Stimulated activated CD4-positive, alpha-beta T cell treated with anti-CD3 and anti-CD28 coated beads, Interleukin-15, amount 100 ng/mL, for 1 hour (primary cell): ENCODE data around the gene NPC2.
"Not testable (repeated sequence)": the region's sequence is repeated elsewhere in the genome, so short reads cannot be mapped to it uniquely, and the experiment has no call there.

Source experiments
- DNase-seq, 2 donors: peaks; one replicate each; pipeline ENCODE4 v3.0.0-alpha.2; 2020; ENCODE audit warnings: low read depth in 1 of 2, low spot score in 1 of 2

The NPC2 gene

DNA sequence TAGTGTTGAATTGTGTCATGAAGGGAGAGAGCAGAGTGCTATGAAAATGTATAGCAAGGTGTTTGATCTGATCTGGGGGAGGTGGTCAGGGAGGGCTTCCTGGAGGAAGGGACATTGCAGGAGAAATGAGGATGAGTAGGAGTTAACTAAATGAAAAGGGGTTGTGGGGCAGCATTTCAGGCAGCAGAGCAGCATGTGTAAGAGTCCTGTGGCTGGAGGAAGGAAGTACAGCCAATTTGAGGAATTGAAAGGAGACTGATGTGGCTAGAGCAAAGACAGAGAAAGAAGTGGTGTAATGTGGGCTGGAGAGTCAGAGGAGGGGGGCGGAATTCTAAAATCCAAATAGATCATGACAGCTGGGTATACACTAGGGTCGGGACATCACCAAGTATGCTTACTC, 20.5 kb downstream of the NPC2 start:
- no peak for DNase-seq

DNA sequence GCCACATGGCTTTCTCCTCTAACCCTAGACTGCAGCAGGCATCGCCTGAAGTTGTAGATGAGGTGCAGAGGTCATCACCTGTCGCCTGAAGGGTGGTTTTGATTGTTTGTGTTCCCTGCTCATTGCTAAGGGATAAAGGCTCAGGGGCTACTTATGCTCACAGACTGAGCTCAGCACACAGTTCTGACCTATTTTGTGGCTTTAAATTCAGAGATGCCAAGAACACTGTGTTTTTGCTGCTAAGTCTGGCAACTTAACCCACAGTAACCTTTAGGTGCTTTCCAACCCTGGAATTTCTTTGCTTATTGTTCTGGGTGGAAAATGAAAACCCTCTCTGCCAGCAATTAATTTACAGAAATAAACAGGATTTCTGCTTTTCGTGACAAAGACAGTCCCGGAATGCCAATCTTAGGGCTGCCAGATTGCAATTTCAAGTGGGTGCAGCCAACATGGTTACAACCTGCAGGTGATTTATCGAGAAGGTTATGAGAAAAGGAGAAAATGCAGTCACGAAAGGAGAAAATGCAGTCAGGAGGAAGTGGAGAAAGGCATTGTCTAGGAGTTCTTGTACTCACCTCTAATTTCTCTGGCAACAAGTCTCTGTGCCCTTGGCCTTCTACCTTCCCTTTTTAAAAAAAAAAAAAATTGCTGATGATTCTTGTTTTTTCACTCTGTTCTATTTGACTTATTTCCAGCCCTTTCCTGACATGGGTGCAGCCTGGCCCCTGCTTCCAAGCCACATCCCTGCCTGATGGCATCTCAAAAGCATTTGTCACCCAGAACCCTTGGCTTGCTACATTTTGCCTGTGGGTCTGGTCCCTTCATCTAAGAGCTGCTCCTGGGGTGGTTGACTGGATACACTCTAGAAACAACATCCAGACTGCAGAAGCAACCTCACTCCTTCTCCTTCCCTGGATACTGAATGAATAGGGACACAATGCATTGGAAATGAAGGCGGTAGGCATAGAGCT, 23.3 kb downstream of the NPC2 start:
- no peak for DNase-seq

DNA sequence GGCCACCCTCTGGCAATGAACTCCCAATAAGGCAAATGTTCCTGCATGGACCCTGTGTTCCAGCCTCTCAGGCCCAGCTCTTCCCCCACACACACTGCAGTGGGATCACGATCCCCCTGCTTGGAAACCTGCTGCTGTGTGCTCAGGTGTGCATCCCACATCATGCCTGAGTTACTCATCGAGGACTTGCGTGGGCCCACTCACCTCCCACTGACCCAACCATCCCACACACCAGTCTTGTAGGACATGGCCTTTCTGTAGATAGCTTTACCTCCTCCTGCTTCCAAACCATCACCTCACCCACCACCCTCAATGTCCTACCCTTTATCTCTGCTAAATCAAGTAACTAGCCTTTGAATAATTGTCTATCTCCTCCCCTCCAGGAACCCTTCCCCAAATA, 24.6 kb downstream of the NPC2 start:
- DNase-seq = no peak

DNA sequence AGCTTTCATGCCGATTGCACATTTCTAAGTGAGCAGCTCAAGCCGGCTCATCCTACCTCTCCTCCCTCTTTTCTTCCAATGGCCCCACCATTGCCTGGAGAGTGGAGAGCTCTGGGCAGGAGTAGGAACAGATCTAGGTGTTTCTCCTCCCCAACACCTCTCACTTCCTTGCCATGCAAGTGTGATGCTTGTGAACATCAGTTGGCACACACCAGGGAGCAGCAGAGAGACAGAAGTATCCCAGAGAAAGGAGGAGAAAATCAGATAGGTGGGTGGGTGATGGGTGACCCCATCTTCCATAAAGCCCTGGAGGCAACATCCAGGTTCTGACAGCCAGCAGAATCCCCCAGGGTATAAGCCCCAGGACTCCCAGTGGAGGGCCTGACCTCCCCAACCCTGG, 27.8 kb downstream of the NPC2 start:
- DNase-seq = no peak

DNA sequence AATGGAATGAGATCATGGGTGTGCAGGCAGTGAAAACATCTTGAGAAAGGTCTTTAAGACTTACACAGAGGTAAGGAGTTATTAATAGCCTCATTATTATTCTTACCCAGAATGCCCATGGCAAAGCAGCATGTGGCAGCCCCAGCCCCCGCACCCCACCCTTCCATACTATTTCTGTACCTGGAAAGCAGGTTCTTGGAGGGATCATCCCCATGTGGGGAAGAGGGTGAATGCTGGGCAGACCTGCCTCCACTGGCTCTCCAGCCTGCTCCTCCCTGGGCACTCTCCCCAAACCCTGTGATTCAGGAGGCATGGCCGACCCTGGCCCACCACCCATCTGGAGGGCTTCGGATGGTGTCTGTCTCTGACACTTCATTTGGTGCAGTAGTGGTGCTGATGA, 28.3 kb downstream of the NPC2 start:
- no peak for DNase-seq

DNA sequence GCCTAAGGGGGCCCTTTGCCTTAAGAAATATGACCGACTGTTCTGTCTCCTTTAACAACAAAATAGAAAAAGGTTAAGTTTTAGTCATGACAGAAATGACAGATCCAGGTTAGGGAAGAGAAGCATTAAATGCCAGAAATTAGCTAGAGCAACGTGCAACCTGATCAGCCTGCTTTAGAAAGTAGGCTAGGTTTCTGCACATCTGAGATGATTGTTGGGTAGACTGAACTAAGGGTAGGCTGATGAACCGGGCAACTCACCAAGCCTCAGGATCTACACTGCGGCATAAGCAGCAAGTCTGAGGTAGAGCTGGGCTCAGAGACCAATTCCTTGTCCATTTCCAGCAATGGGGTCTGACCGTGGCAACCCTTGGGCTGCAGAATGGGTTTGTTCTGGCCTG, 29.4 kb downstream of the NPC2 start:
- DNase-seq = no peak

DNA sequence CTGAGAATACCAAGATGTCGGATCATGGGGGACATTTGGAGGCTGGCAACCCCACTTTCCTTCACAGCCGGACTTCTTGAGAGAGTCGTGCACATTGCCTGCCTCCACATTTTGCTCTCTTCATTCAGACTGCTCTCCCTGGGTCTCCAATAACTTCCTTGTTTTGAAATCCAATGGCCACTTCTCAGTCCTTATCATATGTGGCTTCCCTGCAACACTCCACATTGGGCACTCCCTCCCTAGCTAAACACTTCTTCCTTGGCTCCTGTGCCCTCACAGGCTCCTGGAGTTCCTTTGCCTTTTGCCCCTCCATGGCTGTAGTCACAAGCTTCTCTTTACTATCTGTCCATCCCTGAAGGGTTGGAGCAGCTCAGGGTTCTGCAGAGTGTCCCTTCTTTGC, 30.1 kb downstream of the NPC2 start:
- DNase-seq = no peak

DNA sequence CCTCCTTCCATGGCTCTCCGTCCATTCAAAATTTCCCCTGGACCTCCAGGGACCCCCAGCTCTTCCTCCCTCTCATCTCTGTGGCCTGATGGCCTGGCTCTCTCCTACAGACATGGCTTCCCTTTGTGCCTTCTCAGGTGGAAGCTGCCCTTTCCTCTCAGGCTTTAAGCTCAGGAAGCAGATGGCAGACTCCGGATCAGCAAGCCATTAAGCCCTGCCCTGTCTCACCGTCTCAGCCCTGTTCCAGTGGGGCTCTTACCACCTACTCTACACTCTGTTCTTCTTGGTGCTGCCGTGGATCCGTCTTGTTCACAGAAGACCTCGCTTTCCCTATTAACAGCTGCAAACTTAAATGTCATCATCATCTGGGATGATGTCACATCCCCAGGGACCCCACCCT, 33.1 kb downstream of the NPC2 start:
- no peak for DNase-seq

DNA sequence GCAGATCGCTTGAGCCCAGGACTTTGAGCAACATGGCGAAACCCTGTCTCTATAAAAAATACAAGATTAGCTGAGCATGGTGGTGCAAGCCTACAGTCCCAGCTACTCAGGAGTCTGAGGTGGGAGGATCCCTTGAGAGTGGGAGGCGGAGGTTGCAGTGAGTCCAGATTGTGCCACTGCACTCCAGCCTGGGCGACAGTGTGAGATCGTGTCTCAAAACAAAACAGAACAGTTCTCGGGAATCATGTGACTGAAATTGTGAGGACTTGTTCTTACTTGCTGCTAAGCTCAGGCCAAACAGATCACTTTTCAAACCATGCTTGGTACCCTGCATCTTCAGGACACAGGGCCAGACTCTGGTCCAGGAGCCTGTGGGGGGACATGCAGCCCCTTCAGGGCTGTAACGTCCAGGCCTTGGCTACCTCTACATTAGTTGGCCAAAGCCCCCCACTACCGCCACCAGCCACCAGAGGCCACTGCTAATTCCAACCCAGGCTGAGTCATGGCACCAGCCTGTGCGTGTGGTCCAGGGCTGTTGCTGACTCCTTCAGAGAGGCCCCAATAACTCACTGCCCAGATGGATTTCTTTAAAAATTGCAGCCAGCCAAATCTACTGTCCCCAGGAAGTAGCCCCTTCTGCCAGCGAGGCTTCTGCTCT, 33.7 kb downstream of the NPC2 start:
- DNase-seq = no peak

DNA sequence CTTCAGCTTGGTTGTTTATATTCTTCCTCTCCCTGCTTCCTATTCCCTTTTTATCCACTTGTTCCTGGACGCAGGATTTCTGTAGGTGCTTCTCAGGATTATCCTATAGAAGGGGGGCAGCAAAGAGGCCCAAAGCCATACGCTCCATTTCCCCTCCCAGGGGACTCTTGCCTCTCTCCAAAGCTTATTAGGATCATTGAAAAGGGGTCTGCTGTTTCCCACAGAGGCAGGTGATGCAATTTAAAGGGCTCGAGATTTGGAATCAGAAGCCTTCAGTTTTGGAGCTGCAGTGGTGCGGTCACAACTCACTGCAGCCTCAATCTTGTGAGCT, 35.6 kb downstream of the NPC2 start:
- no peak for DNase-seq

DNA sequence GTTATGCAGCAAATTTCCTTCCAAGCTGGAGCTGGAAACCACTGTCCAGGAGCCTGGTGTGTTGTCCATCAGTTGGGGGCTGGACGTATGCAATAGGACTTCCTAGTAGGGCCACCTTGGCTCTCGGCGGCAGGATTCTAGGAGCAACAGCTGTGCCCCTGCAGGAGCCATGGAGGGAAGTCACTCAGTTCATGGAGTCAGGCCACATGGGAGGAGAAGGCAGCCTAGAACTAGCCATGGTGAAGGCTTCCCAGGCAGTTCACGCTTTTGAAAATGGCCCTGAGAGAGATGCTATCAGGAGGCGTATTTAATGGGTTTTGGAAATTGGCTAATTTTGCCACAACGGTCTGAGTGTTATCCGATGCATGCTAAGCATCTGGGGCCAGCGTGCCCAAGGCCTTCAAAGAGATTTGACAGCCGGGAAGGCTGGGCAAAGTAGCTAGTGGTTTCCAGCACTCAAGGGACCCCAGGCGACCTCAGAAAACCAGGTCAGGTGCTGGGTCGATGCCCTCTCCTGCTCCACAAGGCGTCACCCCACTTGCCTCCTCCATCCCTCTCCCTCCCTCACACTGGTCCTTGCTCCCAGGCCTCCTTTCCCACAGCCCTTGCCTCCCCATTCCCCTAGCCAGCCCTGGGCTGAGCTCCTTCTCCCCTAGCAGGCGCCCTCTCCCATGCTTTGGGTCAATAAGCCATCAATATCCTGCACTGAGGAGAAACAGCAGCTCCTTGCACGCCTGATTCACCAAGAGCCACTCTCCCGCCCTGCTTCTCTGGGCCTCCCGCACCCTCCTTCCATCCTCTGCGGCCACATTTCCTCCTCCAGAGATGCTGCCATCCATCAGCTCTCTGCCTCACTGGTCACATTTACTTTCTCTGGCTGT, 36.2 kb downstream of the NPC2 start:
- no peak for DNase-seq

DNA sequence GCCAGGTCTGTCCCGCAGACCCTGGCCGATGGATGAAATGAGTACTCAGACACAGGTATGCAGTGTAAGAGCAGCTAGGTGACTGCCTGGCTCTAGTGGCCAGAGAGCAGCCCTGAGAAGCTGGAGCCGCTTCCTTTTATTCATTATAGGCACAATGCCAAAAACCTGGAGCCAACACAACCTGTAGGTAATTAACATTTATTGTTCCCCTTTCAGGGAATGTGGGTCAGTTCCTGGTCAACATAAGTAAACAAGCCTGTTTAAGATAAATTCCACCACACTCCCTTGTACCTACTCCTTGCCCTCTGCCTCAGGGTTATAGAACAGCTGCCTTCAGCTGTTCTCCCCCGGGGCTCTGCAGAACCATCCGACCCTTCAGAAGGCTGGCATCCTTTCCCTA, 38.7 kb downstream of the NPC2 start:
- DNase-seq = not testable (repeated sequence)

DNA sequence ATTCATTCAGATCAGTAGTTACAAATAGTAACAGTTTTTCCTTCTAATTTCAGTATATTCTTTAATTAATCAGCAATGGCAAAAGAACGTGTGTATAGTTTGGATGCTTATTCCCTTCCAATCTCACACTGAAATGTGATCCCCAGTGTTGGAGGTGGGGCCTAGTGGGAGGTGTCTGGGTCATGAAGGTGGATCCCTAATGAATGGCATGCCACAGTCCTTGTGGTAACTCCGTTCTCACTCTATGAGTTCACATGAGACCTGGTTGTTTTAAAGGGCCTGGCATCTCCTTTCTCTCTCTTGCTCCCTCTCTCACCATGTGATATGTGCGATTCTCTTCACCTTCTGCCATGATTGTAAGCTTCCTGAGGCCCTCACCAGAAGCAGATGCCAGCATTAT, 48.2 kb downstream of the NPC2 start:
- no peak for DNase-seq

DNA sequence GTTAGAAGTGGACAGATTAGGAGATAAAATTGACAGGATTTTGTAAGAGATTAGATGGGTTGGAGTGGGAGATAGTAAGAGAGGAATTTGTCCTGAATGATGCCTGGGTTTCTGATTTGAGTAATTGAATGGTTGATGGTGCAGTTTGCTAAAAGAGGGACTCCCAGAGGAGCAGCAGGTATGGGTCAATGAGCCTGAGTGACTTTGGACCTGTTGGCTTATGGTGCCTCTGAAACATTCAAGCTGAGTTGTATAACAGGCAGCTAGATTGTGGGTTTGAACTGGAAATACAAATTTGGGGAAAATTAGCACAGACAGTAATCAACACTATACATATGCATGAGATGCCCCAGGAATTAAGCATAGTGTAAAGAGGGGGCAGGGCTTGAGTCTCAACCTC, 50.3 kb downstream of the NPC2 start:
- DNase-seq = no peak

DNA sequence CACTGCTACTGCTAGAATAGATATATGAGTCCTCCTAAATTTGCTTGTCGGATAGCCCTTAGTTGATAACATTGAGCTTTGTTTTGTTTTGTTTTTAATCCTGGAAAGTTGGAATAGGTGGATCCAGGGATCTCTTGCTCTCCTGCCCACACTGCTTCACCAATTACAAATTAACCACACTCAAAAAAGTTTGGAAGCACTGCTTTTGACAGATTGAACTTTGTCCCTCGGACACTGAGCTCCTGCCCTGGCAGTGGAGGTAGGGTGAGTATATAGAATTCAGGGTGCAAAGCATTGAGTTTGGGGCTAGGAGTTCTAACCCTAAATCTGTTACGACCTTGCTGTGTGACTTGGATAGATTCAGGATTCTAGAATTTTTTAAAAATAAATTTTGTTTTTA, 52.0 kb downstream of the NPC2 start:
- no peak for DNase-seq

DNA sequence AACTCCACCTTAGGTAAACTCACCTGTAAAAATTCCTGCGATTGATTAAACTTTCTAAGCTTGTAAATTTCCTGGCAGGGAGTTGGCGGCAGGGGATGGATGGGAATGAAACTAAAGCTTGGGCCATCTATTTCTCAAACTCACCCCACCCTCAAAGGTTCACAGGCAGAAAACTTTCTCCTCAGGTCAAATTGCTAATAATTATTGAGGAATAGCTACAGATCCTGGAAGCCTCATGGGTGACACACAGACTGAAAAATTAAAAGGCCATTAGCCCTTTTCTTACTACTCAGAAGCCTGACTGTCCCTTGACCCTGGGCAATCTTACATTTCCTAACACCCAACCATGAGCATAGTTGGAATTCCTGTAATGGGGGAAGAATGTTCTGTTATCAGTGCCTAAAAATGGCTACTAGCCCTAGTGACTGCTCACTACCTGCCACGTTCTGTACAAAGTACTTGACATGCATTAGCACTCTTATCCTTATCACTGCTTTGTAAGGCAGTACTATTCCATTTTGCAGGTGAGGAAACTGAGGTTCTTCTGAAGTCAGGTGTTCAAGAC, 54.7 kb downstream of the NPC2 start:
- no peak for DNase-seq

DNA sequence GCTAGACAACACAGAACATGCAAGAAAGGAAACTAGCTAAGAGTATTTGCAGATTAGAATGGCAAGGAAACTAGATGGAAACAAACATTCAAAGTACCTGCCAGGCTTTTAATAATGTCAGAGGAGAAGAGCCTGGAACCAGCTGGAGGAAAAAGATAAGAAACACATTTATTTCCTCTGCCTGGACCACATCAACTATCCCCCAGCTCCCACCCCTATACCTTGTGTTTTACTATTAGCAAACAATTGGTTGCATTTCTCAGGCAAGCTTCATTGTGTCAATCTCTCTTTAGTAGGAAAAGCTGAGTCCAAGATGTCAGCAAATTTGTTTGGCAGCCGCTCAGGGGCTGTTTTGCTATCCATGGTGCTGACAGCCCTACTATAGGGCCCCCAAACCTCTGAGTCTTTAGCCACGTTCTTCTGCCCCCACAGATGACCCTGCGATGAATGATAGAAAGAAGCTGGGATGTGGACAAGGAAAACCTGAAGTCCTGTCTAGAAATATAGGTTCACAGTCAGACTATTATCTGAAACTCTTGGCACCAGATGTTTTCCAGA, 55.5 kb downstream of the NPC2 start:
- no peak for DNase-seq

DNA sequence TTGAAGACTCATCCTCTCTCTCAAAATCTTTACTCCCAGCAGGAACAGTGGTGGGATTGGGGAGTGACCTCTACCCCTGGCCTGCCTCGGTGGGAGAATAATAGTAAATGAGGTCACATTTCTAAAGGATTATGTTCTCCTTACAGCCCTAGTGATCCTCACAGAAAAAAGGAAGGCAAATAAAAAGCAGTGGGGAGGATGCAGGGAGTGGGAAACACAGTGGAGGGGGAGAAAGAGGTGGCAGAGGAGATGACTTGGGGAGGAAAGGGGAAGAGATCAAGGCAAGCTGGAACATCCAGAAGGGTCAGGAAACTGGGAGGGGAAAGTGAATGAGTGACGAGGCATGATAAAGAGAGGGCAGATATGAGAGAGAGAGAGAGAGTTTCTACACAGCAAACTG, 58.8 kb downstream of the NPC2 start:
- DNase-seq = no peak

DNA sequence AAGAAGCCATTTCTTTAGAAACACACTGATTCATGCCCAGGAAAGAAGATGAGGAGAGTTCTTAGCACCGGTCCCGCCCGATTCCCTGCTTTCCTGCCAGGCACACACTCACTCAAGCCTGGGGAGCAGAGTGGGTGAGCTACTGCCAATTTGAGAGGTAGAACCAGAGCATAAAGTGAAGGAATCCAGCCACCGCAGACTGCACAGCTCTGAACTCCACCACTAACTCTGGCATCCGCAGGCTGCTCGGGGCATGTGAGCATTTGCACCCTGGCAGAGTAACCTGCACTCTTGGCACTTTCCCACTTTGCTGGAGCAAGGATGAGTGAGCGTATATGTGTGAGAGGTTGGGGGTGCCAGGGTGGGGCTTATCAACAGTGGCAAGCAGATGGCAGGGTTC, 63.1 kb downstream of the NPC2 start:
- DNase-seq = no peak
